ENCODE measurements around the gene TAS2R60. TPM values are rescaled to one million over a fixed set of nuclear protein-coding genes. Genes with fewer than 3 reads are reported as not detected.
"Not testable (repeated sequence)": the region's sequence is repeated elsewhere in the genome, so short reads cannot be mapped to it uniquely, and the experiment has no call there.

TAS2R60 gene
- polyA plus RNA-seq, 1 donor, result not detected

DNA sequence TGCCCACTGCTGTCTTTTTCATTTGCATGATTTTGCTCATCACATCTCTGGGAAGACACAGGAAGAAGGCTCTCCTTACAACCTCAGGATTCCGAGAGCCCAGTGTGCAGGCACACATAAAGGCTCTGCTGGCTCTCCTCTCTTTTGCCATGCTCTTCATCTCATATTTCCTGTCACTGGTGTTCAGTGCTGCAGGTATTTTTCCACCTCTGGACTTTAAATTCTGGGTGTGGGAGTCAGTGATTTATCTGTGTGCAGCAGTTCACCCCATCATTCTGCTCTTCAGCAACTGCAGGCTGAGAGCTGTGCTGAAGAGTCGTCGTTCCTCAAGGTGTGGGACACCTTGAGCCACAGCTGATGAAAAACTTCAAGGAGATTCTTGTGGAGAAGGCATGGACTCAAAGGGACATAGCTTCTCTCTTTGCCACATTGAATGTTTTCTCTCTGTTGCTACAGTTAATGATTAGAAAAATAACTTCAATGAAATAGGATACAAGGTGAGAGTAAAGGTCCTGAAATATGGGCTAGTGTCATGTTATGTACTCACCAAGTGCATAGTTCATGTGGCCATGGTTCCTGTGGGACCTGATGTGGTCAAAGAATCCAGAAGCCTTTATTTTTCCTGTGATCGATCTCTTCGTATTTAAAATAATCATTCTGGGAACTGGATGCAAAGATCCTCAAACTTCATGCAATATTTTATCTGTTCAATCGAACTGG is 970 bp downstream of the TAS2R60 start:
- no peak for DNase-seq

DNA sequence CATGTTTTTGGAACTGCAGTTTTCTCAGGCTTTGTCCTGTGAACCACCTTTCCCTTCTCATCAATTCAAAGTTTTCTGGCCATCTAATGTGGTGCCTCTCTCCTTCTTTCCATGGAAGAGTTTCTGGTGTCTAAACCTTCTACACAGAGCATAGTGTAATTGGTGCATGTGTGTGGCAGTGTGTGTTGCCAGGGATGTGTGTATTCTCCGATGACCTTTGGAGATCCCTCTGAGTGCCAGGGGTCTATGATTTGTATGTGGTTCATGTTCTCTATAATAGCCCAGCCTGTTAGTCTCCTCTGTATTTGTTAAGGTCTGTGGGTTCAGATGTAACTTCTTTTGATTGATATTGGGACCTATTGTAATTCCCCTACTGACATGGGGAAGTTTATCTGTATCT is 1.5 kb downstream of the TAS2R60 start:
- DNase-seq, result no peak

- DNase-seq, result no peak
Measured at GRCh38 chr7:143447466-143447865, 4.2 kb downstream of the TAS2R60 start.

GRCh38 chr7:143448429-143448828 is 5.2 kb downstream of the TAS2R60 start:
- DNase-seq, result no peak

DNA sequence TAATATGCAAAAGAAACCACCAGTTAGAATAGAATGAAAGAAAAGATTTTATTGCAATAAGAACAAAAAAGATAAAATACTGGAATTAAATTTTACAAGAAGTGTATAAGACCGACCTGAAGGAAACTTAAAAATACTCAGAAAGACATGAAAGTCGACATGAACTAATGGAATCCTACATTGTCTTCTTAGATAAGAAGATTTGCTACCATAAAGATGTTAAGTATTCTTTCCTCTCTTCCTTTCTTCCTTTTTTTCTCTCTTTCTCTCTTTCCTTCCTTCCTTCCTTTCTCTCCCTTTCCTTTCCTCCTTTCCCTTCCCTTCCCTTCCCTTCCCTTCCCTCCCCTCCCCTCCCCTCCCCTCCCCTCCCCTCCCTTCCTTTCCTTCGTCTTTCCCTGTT is 6.5 kb downstream of the TAS2R60 start:
- DNase-seq, result no peak

DNA sequence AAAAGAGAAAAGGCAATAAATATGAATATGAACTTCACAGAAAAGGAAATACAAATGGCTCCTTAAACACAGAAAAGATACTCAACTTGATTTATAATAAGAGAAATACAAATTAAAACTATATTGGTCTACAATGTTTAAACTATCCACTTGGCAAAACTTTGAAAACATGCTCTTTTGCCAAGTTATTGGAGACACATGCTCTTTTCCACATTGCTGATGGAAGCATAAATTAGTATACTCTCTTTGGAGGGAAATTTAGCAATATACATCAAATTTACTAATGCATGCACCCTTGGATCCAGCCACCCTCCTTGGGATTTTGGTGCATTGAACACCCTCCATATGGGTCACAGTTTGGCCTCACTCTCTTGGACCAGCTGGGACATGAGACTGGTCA is 7.9 kb downstream of the TAS2R60 start:
- DNase-seq, result no peak

DNA sequence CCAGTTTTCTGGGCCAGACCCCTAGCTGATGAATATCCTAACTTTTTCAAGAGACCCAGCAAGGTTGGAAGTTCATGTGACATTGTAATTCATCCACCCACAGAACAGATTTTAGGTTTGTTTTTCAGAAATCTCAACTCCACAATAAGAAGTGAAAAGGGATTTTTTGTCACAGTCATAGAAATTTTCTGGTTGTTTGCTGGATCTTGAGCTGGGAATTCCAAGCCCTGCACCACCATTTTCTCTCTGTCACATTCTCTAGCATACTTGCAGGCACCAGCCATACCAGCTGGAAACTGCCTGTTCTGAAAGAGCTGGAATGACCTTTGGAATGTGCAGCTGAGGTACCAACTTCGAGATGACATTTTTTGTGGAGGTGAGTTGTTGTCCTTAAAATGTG is 8.5 kb downstream of the TAS2R60 start:
- no peak for DNase-seq

- no peak for DNase-seq
Measured at GRCh38 chr7:143452495-143452894, 9.2 kb downstream of the TAS2R60 start.

GRCh38 chr7:143454091-143454680 is 10.9 kb downstream of the TAS2R60 start:
- no peak for DNase-seq

DNA sequence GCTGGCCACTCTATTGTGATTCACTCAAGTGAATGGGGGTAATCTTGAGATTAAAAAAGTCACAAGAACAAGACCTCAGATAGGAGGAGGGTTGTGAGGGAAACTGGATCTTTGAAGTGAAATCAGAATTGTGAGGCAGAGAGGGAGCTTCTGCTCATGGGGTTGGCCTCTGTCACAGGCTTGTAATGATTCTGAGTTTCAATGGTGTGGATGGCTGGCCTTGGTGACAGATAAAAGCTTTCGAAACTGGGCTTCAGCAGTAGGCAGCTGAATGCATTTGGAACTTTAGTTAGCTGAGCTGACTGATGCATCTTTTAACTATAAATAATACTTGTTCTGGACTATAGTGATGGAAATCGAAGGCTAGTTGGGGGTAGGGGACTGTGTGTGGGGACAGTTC is 12.2 kb downstream of the TAS2R60 start:
- DNase-seq, result no peak

- DNase-seq, result no peak
Measured at GRCh38 chr7:143455942-143456341, 12.7 kb downstream of the TAS2R60 start.

DNA sequence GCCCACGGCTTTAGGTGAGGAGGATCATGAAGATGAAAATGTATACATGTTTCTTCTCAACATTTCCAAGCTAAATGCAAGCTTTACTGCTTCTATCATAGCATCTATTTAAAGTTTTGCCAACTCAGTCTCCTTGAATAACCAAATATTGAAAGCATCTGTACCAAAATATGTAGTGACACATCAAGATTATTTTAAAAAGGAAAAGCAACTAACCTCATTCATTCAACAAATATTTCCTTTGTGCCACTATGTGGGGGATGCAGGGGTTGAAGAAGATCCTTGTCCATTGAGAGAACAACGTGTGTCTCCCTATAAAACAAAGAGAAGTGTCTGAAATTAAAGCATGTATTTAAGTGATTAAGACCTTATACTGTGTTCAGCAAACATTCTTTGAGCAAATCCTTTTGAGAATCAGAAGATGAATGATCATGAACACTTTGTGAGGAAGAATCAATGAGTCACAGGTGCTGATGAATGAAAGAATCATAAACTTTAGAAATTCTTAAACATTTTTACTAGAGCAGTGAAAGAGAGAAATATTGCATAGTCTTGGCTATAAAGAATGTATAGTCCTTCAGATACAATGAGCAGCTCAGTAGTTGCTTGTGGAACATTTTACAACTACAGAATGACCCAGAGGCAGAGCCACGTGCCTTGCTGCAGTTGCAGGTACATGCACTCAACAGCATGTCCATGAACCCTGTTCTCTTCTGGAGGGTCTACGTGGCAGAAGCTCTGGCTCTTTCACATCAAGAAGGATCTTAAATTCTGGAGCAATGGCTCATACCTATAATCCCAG is 13.9 kb downstream of the TAS2R60 start:
- DNase-seq, result no peak

DNA sequence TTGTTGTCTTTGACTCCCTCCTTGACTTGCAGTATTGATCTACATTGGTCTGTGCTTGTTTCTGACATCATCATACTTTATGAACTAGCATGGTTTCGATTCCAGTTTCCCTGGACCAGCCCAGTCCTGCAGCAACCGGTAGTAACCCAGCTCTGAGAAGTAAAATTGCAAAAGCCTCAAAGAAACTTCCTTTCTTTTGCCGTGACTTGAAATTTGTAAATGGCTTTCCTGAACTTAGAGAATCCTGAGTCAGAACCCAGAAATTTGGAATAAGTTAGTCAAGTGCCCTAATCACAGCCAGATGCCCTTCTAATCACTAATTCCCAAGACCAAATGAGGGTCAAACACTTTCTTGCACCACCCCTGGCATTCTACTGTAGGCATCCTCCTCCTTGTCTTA is 15.0 kb downstream of the TAS2R60 start:
- no peak for DNase-seq

- no peak for DNase-seq
Measured at GRCh38 chr7:143458681-143459080, 15.4 kb downstream of the TAS2R60 start.

GRCh38 chr7:143459359-143459758 is 16.1 kb downstream of the TAS2R60 start:
- no peak for DNase-seq

DNA sequence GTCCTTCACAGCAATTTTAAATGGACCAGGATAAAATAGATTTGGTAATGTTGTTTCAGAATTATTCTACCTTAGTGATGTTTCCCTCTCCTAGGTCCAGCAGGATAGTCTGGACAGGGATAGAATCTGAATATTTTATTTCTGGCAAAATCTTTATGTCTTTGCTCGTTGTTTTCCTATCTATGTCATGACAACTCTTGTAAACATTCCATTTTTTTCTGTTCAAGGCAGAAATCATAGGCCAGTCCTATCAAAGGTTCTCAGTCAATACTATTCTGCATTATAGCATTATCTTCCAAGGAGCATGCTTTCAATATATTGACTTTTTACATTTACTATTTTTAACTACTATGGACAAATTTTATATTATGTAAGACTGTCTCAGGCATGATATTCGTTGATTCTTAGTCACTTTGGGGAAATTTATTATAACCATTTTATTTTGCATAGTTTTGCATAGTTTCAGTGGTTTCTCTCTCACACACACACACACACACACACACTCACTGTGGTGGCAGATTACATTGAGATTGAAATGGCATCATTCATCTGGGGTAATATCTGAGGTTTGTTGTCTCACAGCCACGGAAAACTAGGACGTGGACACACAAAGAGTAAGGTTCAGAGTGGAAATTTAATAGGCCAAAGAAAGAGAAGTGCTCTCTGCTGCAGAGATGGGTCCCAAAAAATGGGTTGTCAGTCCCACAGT is 17.2 kb downstream of the TAS2R60 start:
- DNase-seq, result no peak

GRCh38 chr7:143462045-143462444 is 18.8 kb downstream of the TAS2R60 start:
- no peak for DNase-seq

DNA sequence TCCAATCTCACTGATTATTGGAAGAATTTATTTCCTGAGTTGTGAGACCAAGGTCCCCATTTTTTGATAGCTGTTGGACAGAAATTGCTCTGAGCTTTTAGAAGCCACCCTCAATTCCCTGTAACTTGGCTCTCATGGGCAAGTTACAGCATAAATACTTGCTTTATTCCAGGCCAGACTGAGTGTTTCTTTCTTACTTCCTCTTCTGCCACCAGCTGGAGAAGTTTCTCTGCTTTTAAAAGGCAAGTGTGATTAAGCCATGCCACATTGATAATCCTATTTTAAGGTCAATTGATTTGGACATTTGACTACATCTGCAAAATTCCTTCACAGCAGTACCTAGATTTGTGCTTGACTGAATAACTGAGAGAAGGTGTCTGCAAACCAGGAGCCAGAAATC is 20.3 kb downstream of the TAS2R60 start:
- DNase-seq, result no peak

GRCh38 chr7:143463957-143464356 is 20.7 kb downstream of the TAS2R60 start:
- DNase-seq, result no peak

- DNase-seq, result no peak
Measured at GRCh38 chr7:143467724-143468123, 24.5 kb downstream of the TAS2R60 start.

GRCh38 chr7:143472071-143472689 is 28.9 kb downstream of the TAS2R60 start:
- not testable (repeated sequence) for DNase-seq

DNA sequence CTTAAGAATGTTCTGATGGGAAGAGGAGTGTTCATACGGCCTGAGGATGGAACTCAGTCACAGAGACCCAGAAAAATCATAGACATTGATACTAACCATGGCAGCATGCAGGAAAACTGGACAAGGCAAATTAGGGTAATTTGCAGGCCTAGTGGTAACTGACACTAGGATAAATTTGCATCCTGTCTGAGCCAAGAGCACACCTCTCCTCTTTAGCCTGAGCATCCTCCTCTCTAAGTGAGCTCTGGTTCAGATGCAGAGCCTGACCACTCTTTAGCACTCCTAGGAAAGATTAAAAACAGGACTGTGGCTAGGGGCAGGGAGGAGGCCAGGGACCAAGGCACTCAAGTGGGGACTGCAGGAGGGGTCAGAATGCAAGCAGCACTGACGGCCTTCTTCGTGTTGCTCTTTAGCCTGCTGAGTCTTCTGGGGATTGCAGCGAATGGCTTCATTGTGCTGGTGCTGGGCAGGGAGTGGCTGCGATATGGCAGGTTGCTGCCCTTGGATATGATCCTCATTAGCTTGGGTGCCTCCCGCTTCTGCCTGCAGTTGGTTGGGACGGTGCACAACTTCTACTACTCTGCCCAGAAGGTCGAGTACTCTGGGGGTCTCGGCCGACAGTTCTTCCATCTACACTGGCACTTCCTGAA is 34.4 kb downstream of the TAS2R60 start, which contains the start of gene TAS2R41:
TSS of gene TAS2R41 (plus strand) at position 373 of the 650 bp plus-strand sequence. CDS start at position 373, 0 bp downstream.
- no peak for DNase-seq
